Common myeloid progenitor, CD34-positive (primary cell): Measurements from ENCODE around the gene PC.

ENCODE experiments used
- CTCF ChIA-PET: fragments of 350-600 bp; sonication (Branson Sonifier 250); formaldehyde crosslinking; loops from one replicate; lab custom pipeline; 2021; ENCODE audit warnings: antibody characterized with exemption; lab: Charles Lee
- POLR2A ChIA-PET: fragments of 350-600 bp; sonication (Branson Sonifier 250); formaldehyde crosslinking; loops from one replicate; lab custom pipeline; 2021; ENCODE audit warnings: antibody characterized with exemption; lab: Charles Lee
- DNase-seq, 3 donors: peaks; one replicate each; pipeline versions ENCODE4 v3.0.0 to v3.0.0-alpha.2; 2013
- H3K27ac ChIP-seq, 2 experiments: 1 replicate in 1 of 2; 2 replicates in 1 of 2; pipeline ENCODE4 v1.7.0; 2013; ENCODE audit warnings: inconsistent platforms in 2 of 2, low read length in 2 of 2, mild to moderate bottlenecking in 2 of 2, low read depth in 1 of 2, moderate library complexity in 1 of 2; ENCODE audit not compliant: severe bottlenecking in 2 of 2, insufficient read depth in 1 of 2, poor library complexity in 1 of 2
- H3K27me3 ChIP-seq, 5 experiments: replicated peaks in 2 of 5; 1 replicate in 3 of 5; 2 replicates in 2 of 5; pipeline versions ENCODE4 v1.6.1 to v1.7.0; 2013; ENCODE audit warnings: low read length in 4 of 5, mild to moderate bottlenecking in 2 of 5, moderate library complexity in 2 of 5, inconsistent platforms in 1 of 5; ENCODE audit not compliant: insufficient read depth in 5 of 5, control insufficient read depth in 4 of 5
- H3K36me3 ChIP-seq, 4 experiments: 1 replicate in 2 of 4; 2 replicates in 2 of 4; pipeline versions ENCODE4 v1.6.1 to v1.7.0; 2013; ENCODE audit warnings: low read length in 3 of 4, control low read depth in 1 of 4, mild to moderate bottlenecking in 1 of 4; ENCODE audit not compliant: control insufficient read depth in 4 of 4, insufficient read depth in 4 of 4
- H3K4me1 ChIP-seq, 4 experiments: 1 replicate in 3 of 4; 2 replicates in 1 of 4; pipeline versions ENCODE4 v1.6.1 to v1.7.1; 2013; ENCODE audit warnings: low read length in 3 of 4, mild to moderate bottlenecking in 3 of 4, control low read depth in 1 of 4, inconsistent platforms in 1 of 4, moderate library complexity in 1 of 4; ENCODE audit not compliant: control insufficient read depth in 4 of 4, insufficient read depth in 4 of 4; ENCODE audit errors: control extremely low read depth in 1 of 4
- H3K4me3 ChIP-seq, 7 experiments: 1 replicate in 4 of 7; 2 replicates in 3 of 7; pipeline versions ENCODE4 v1.5.1 to v1.7.0; 2013; ENCODE audit warnings: mild to moderate bottlenecking in 7 of 7, low read length in 6 of 7, moderate library complexity in 6 of 7, inconsistent platforms in 2 of 7, low read depth in 2 of 7, control low read depth in 1 of 7; ENCODE audit not compliant: insufficient read depth in 4 of 7, control insufficient read depth in 1 of 7; ENCODE audit errors: extremely low read depth in 1 of 7
- H3K9me3 ChIP-seq, 5 experiments: 1 replicate in 4 of 5; 2 replicates in 1 of 5; pipeline versions ENCODE4 v1.6.1 to v1.7.1; 2013; ENCODE audit warnings: low read length in 4 of 5, mild to moderate bottlenecking in 2 of 5, inconsistent platforms in 1 of 5, low read depth in 1 of 5, moderate library complexity in 1 of 5; ENCODE audit not compliant: control insufficient read depth in 4 of 5, insufficient read depth in 2 of 5; ENCODE audit errors: control extremely low read depth in 1 of 5
- WGBS: methylation state at CpG from one replicate; pipeline ENCODE4 v1.1.5; 2013; ENCODE audit not compliant: insufficient coverage; 5-methylcytosine and 5-hydroxymethylcytosine counted together

The PC gene

GRCh38 chr11:66853242-66854229 lies 104.6 kb downstream of the PC start:
- no peak for DNase-seq
- Histone ChIP-seq H3K9me3 (no peaks in the 10 kb centered on the region), H3K27me3 (no peaks in the 10 kb centered on the region), H3K27ac (no peak overlapping the region), H3K4me1 (peaks cover 0 to 33% (median 25%) of the 10 kb centered on the region in 4 experiments), H3K4me3 (no peak overlapping the region), H3K36me3 (peaks cover 0 to 2% (median 0%) of the 10 kb centered on the region in 4 experiments)
- CTCF ChIA-PET = interaction anchor here (0.7 to 3.0 kb wide), 3 partner anchors 9 to 123 kb away, joined by 3 to 14 read pairs (median 3); no protein-coding TSS in a partner anchor
- 94% methylated on average over 23 of the region's 26 CpGs for WGBS
- POLR2A ChIA-PET = interaction anchor here (0.7 kb wide), 1 partner anchor 9 kb away, joined by 3 read pairs; no protein-coding TSS in a partner anchor

- no peak for DNase-seq
- no peaks in the 10 kb centered on the region for H3K9me3 ChIP-seq
- POLR2A ChIA-PET = interaction anchor here (0.6 kb wide), 1 partner anchor 10 kb away, joined by 3 read pairs; the partner anchor contains the start of gene RCE1
- peaks cover 0 to 6% (median 2%) of the 10 kb centered on the region in 4 experiments for H3K36me3 ChIP-seq
- no peak overlapping the region for H3K27ac ChIP-seq
- H3K4me1 ChIP-seq = peaks cover 0 to 29% (median 24%) of the 10 kb centered on the region in 4 experiments
- CTCF ChIA-PET = interaction anchor here (0.9 to 1.5 kb wide), 7 partner anchors 10 to 124 kb away, joined by 3 to 10 read pairs (median 4); no protein-coding TSS in a partner anchor
- no peaks in the 10 kb centered on the region for H3K27me3 ChIP-seq
- 98% methylated on average over 22 of the region's 26 CpGs for WGBS
- no peak overlapping the region for H3K4me3 ChIP-seq
These were observed 105.5 kb downstream of the PC start for GRCh38 chr11:66852466-66853241.

- ChIA-PET CTCF (interaction anchor here (0.6 to 1.5 kb wide), 7 partner anchors 9 to 125 kb away, joined by 3 to 10 read pairs (median 4); no protein-coding TSS in a partner anchor), POLR2A (interaction anchor here (0.6 kb wide), 2 partner anchors 9 to 286 kb away, joined by 3 read pairs; partner anchors contain the start of gene RCE1)
- no peaks in the 10 kb centered on the region for H3K9me3 ChIP-seq
- H3K36me3 ChIP-seq = peaks cover 0 to 11% (median 4%) of the 10 kb centered on the region in 4 experiments
- 73% methylated on average over 25 of the region's 26 CpGs for WGBS
- no peak overlapping the region for H3K27ac ChIP-seq
- no peak overlapping the region for H3K4me3 ChIP-seq
- DNase-seq = peak; percentile 46 to 68 (median 68)
- H3K27me3 ChIP-seq = no peaks in the 10 kb centered on the region
- peaks cover 0 to 25% (median 19%) of the 10 kb centered on the region in 4 experiments for H3K4me1 ChIP-seq
These were observed 106.3 kb downstream of the PC start for GRCh38 chr11:66851698-66852465.

- H3K36me3 ChIP-seq = peaks cover 0 to 17% (median 9%) of the 10 kb centered on the region in 4 experiments
- no peaks in the 10 kb centered on the region for H3K27me3 ChIP-seq
- no peak for DNase-seq
- 95% methylated on average over 4 of the region's 4 CpGs for WGBS
- no peak overlapping the region for H3K4me3 ChIP-seq
- H3K27ac ChIP-seq = no peak overlapping the region
- POLR2A ChIA-PET = no interaction called here
- H3K9me3 ChIP-seq = no peaks in the 10 kb centered on the region
- H3K4me1 ChIP-seq = peaks cover 0 to 22% (median 15%) of the 10 kb centered on the region in 4 experiments
- CTCF ChIA-PET = interaction anchor here (0.6 to 1.5 kb wide), 5 partner anchors 9 to 104 kb away, joined by 3 to 10 read pairs (median 4); no protein-coding TSS in a partner anchor
These were observed 107.0 kb downstream of the PC start for GRCh38 chr11:66851239-66851596.

GRCh38 chr11:66850588-66851238 lies 107.5 kb downstream of the PC start:
- Histone ChIP-seq H3K4me3 (no peak overlapping the region), H3K27ac (no peak overlapping the region), H3K27me3 (no peaks in the 10 kb centered on the region), H3K36me3 (peaks cover 0 to 22% (median 12%) of the 10 kb centered on the region in 4 experiments), H3K9me3 (no peaks in the 10 kb centered on the region), H3K4me1 (peaks cover 0 to 18% (median 11%) of the 10 kb centered on the region in 4 experiments)
- CTCF ChIA-PET = interaction anchor here (0.6 to 1.0 kb wide), 2 partner anchors 31 to 105 kb away, joined by 3 read pairs; no protein-coding TSS in a partner anchor
- WGBS = 97% methylated on average over 20 of the region's 23 CpGs
- POLR2A ChIA-PET = no interaction called here
- no peak for DNase-seq

- no peak for DNase-seq
- POLR2A ChIA-PET = no interaction called here
- Histone ChIP-seq H3K4me3 (no peak overlapping the region), H3K4me1 (peaks cover 0 to 13% (median 6%) of the 10 kb centered on the region in 4 experiments), H3K27ac (no peak overlapping the region), H3K9me3 (no peaks in the 10 kb centered on the region), H3K27me3 (no peaks in the 10 kb centered on the region), H3K36me3 (peaks cover 0 to 27% (median 16%) of the 10 kb centered on the region in 4 experiments)
- CTCF ChIA-PET = interaction anchor here (1.0 kb wide), 1 partner anchor 32 kb away, joined by 3 read pairs; no protein-coding TSS in a partner anchor
- WGBS = over 99% methylated on average over 10 of the region's 10 CpGs
These were observed 108.0 kb downstream of the PC start for GRCh38 chr11:66850235-66850587.
